NOMO-1 treated with dmso at 0.1 percent for 144 hours (cell line): Measurements from ENCODE around the gene ZNF598.
"Not testable (repeated sequence)": the region's sequence is repeated elsewhere in the genome, so short reads cannot be mapped to it uniquely, and the experiment has no call there.

Source experiments
- DNase-seq: peaks from one replicate; lab custom pipeline; 2025; ENCODE audit not compliant: unreplicated experiment; lab: John Stamatoyannopoulos, UW

The ZNF598 gene

DNA sequence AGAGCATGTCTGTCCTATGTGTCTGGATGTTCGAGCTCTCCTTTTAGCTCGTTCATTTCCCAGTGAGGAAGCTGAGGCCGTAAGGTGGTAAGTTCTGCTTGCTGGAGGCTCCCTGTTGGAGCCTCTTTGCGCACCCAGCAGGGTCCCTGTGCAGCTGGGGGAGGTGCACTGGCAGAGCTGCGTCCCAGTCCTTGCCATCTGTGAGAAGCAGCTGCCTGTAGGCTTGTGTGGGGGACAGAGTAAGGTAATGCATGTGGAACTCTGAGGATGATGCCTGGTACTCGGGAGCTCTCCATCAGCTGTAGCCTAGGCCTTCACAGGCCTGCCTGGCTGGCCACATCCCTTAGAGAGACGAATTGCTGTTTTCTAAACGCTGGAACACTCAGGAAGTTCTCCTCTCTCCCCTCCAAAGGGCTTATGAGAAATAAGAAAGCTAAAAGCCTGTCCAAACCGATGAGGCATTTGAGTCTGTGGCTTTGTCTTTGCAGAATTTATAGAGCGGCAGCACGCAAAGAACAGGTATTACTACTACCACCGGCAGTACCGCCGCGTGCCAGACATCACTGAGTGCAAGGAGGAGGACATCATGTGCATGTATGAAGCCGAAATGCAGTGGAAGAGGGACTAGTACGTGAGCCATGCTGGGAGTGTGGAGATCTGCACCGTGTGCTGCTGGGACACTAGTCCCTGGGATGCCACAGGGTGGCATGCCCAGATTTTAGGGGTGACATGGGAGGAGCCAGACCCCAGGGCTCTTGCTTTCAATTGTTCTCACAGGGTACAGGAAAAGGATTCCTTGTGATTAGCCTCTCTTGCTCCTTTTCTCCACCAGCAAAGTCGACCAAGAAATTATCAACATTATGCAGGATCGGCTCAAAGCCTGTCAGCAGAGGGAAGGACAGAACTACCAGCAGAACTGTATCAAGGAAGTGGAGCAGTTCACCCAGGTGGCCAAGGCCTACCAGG is 48.7 kb downstream of the ZNF598 start:
- peak; percentile 25 for DNase-seq

DNA sequence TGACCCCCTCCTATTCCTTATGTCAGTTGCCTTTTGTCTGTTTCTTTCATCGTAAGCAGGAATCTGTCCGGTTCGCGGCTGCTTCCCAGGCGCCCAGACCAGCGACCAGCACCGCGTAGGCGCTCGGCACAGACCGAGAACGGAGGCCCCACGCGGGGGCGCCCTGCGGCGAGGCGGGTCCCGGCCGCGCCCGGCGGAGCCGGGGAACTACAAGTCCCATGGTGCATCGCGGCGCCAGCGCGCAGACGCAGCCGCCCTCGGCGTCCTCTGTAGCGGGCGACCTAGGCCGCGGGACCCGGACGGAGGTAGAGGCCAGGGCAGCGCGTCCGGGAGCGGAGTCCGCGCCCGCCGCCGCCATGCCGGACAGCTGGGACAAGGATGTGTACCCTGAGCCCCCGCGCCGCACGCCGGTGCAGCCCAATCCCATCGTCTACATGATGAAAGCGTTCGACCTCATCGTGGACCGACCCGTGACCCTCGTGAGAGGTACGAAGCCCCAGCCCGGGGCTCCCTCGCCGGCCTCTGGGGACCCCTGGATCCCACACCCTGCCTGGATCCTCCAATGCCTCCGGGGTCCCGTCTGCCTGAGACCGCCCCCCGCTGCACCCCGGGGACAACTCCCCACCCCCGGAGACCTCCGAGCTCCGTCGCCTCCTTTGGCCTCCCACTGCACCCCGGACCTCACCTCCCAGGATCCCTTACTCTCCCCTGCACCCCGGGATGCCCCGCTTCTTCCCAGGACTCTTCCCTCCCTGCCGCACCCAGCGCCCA is 50.2 kb downstream of the ZNF598 start, which contains the start of gene NDUFB10:
NDUFB10 (plus strand) TSS at position 270 of the 771 bp plus-strand sequence; CDS start at position 357, 87 bp downstream.
- DNase-seq: peak; percentile 87

DNA sequence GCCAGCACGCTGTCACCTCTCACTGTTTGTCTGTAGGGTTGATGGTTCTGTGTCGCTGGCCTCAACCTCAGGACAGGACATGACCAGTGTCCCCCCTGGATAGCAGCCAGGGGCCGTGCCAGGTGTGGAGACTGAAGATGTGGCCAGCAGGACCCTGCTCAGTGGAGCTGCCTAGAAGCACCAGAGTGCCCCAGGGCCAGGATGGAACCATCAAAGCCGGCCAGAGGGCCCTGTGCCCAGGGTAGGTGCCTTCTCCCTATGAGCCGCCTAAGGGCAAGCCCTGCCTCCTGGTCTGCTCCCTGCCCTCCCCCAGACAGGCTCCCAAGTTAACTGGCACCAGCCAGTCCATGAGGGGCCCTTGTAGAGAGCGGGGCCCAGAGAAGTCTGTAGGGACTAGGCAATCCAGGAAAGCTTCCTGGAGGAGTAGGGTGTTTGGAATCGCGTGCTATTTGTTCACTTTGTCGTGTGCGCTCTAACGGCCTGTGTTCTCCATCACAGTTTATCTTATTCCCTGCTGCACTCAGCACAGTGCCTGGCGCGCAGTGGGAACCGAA is 50.8 kb downstream of the ZNF598 start:
- no peak for DNase-seq

DNA sequence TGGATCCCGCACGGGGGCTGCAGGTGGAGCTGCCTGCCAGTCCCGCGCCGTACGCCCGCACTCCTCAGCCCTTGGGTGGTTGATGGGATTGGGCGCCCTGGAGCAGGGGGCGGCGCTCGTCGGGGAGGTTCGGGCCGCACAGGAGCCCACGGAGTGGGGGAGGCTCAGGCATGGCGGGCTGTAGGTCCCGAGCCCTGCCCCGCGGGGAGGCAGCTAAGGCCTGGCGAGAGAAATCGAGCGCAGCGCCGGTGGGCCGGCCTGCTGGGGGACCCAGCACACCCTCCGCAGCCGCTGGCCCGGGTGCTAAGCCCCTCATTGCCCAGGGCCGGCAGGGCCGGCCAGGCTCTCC is 51.5 kb downstream of the ZNF598 start:
- DNase-seq: not testable (repeated sequence)

DNA sequence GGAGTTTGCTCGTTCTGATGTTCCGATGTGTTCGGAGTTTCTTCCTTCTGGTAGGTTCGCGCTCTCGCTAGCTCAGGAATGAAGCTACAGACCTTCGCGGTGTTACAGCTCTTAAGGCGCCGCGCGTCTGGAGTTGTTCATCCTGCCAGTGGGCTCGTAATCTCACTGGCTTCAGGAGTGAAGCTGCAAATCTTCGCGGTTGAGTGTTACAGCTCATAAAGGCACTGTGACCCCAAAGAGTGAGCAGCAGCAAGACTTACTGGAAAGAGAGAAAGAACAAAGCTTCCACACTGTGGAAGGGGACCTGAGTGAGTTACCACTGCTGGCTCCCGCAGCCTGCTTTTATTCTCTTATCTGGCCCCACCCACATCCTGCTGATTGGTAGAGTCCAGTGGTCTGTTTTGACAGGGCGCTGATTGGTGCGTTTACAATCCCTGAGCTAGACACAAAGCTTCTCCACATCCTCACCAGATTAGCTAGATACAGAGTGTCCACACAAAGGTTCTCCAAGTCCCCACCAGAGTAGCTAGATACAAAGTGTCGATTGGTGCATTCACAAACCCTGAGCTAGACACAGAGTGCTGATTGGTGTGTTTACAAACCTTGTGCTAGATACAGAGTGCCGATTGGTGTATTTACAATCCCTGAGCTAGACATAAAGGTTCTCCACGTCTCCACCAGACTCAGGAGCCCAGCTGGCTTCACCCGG is 52.0 kb downstream of the ZNF598 start:
- DNase-seq: not testable (repeated sequence)

DNA sequence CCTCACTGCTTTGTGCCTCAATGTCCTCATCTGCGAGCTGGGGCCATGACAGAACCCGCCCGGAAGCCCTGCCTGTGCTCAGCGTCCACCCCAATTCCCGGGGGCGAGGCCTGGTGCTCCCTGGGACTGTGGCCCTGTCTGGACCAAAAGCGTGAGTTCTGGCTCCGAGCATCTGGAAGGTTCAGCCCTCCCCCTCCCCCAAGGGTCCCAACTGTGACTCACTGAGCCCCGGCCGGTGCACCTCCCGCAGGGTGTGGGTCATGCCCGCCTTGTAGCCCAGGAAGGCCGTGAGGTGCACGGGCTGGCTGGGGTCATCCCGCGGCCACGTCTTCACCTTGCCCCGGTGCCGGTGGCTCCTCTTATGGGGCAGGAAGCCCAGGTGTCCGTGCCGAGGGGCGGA is 55.9 kb downstream of the ZNF598 start:
- DNase-seq: no peak

DNA sequence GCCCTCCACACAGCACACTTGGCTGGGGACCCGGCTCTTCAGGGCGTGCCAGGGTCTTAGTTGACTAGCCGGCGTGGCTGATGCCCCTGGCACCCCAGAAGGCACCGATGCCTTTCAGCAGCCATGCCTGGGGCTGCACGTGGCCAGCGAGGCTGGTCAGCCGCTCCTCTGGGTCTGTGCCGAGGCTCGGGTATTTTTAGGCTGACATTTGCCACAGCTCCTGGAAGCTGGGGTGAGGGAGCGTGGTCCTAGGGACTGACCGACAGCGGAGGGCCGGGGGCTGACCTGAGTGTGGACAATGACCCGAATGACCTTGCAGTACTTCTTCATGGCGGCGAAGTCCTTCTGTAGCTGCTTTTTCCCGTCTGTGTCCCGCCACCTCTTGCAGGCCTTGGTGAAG is 59.1 kb downstream of the ZNF598 start:
- no peak for DNase-seq

DNA sequence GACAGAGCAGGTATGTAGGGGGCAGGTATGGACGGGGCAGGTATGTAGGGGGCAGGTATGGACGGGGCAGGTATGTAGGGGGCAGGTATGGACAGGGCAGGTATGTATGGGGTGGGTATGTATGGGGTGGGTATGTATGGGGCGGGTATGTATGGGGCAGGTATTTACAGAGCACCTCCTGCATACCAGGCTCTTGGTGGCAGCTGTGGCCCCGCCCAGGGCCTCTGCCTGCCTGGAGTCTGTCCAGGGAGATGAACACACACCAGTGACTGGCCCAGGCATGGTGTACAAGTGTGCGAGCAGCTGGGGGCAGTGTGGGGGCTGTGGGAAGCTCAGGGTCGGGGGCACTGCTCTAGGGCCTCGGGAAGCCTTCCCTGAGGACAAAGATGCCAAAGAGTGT is 59.6 kb downstream of the ZNF598 start:
- no peak for DNase-seq

DNA sequence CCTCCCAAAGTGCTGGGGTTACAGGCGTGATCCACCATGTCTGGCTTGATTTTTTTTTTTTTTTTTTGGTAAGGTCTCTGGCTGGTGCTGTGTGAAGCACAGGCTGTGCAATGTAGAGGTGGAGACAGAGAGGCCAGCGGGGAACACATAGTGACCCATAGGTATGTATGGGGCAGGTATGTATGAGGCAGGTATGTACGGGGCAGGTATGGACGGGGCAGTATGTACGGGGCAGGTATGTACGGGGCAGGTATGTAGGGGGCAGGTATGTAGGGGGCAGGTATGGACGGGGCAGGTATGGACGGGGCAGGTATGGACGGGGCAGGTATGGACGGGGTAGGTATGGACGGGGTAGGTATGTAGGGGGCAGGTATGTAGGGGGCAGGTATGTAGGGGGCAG is 60.1 kb downstream of the ZNF598 start:
- no peak for DNase-seq
